ENCODE results near the gene CPNE4. TPM values are rescaled to one million over a fixed set of nuclear protein-coding genes. Genes with fewer than 3 reads are reported as not detected.

Gene CPNE4
- total RNA-seq, 2 donors from 2014 or later, result not detected

DNA sequence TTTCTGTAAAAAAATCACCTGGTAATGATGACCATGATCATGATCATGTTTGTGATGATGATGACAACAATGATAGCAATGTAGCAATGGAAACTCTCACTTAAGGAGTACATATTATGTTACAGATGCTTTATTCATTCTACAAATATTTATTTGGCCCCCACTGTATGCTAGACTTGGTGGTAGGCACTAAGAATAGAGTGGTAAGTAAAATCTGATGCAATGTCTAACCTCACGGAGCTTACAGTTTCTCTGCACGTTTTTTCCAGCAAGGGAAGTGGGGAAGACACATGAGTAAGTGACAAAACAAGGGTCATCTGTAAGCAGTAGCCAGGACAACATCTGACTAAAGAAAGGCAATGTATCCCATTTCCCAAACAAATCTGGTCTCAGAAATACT lies 332.7 kb downstream of the CPNE4 start:
- H3K27ac Mint-ChIP-seq, result no peak overlapping the region
- H3K4me1 Mint-ChIP-seq, result no peaks in the 10 kb centered on the region
- no peak overlapping the region for H3K4me3 Mint-ChIP-seq
- ATAC-seq (replicated peaks), result no peak
- H3K9me3 Mint-ChIP-seq, result no peaks in the 10 kb centered on the region
- H3K27me3 Mint-ChIP-seq, result peaks cover 17% of the 10 kb centered on the region
- H3K36me3 Mint-ChIP-seq (ENCODE audit: low read depth), result no peaks in the 10 kb centered on the region

DNA sequence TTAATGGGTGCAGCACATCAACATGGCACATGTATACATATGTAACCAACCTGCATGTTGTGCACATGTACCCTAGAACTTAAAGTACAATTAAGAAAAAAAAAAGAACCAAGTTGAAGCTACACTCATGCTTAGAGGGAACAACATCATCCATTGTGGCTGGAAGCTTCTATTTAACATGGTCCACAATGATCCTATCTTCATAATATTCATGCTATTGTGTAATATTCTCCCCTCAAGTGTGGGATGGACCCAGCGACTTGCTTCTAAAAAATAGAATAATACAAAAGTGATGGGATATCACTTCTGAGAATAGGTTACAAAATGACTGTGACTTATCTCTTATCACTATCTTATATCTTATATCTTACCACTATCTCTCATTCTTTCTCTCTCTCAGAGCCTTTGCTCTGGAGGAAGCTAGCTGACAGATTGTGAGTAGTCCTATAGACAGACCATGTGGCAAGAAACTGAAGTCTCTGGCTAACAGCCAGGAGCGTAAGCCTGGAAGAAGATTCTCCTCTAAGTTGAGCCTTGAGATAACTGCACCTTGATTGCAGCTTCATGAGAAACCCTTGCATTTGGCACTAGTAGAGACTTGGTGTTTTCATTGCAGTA lies 333.6 kb downstream of the CPNE4 start:
- Mint-ChIP-seq H3K36me3 (ENCODE audit: low read depth) (no peaks in the 10 kb centered on the region), H3K9me3 (no peaks in the 10 kb centered on the region), H3K27ac (no peak overlapping the region), H3K4me3 (no peak overlapping the region), H3K4me1 (no peaks in the 10 kb centered on the region), H3K27me3 (peaks cover 17% of the 10 kb centered on the region)
- no peak for ATAC-seq (replicated peaks)

DNA sequence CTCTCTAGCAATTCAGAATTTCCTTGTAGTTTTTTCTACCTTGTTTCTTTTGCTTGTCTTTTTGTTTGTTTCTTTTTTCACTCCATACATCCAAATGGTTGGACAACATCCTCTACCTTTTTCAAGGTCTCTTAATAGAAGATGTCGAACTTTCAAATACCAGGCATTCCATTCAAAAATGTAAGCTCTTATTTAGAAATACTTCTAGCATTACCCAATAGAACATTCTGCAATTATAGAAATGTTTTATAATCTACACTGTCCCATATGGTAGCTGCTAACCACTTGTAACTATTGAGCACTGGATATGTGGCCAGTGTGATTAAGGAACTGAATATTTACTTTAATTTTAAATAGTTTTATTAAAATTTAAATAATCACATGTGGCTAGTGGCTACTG lies 335.8 kb downstream of the CPNE4 start:
- H3K27me3 Mint-ChIP-seq, result peaks cover 19% of the 10 kb centered on the region
- ATAC-seq (replicated peaks), result no peak
- H3K27ac Mint-ChIP-seq, result no peak overlapping the region
- no peaks in the 10 kb centered on the region for H3K9me3 Mint-ChIP-seq
- no peaks in the 10 kb centered on the region for H3K36me3 Mint-ChIP-seq (ENCODE audit: low read depth)
- H3K4me3 Mint-ChIP-seq, result no peak overlapping the region
- no peaks in the 10 kb centered on the region for H3K4me1 Mint-ChIP-seq

DNA sequence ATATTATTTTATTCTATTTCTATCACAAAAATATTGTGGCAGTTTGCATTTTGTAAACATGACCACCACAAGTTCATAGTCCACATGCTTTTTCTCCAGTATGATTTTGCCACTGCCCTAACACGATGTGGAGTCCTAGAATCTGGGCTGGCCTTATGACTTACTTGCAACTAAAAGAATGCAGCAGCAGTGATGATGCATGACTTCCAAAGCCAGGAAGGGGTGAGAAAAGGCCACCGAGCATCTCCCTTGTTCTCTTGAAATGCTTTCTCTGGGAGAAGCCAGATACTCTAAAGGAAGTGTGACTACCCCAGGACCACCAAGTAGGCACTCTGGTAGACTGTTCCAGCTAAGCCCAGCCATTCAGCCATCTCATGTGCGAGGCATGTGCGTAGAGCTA lies 340.4 kb downstream of the CPNE4 start:
- H3K27ac Mint-ChIP-seq, result no peak overlapping the region
- no peaks in the 10 kb centered on the region for H3K36me3 Mint-ChIP-seq (ENCODE audit: low read depth)
- no peaks in the 10 kb centered on the region for H3K9me3 Mint-ChIP-seq
- H3K4me3 Mint-ChIP-seq, result no peak overlapping the region
- ATAC-seq (replicated peaks), result no peak
- H3K27me3 Mint-ChIP-seq, result peaks cover 23% of the 10 kb centered on the region
- H3K4me1 Mint-ChIP-seq, result no peaks in the 10 kb centered on the region

DNA sequence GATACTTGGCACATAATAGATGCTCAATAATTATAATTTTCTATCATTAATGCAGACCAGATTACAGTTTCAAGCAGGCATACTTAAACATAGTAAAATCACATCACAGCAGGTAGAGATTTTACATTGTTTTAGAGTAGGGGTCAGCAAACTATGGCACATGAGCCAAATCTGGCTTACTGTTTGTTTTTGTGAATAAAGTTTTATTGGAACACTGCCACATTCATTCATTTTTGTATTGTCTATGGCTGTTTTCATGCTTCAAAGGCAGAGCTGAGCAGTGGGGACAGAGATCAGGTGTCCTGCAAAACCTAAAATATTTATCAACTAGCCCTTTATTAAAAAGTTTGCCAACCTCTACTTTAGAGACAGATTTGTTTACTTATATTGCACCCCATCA lies 342.5 kb downstream of the CPNE4 start:
- Mint-ChIP-seq H3K4me3 (no peak overlapping the region), H3K27me3 (peaks cover 32% of the 10 kb centered on the region), H3K36me3 (ENCODE audit: low read depth) (no peaks in the 10 kb centered on the region), H3K4me1 (no peaks in the 10 kb centered on the region), H3K9me3 (no peaks in the 10 kb centered on the region), H3K27ac (no peak overlapping the region)
- no peak for ATAC-seq (replicated peaks)

DNA sequence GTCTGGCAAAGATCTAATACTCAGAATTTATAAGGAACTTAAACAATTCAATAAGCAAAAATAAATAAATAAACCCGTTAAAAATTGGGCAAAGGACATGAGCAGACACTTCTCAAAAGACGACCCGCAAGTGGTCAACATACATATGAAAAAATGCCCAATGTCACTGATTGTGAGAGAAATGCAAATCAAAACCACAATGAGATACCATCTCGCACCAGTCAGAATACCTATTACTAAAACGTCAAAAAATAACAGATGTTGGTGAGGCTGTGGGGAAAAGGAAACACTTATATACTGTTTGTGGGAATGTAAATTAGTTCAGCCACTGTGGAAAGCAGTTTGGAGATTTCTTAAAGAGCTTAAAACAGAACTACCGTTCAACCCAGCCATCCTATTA lies 344.0 kb downstream of the CPNE4 start:
- ATAC-seq (replicated peaks), result no peak
- Mint-ChIP-seq H3K4me1 (no peaks in the 10 kb centered on the region), H3K27ac (no peak overlapping the region), H3K4me3 (no peak overlapping the region), H3K36me3 (ENCODE audit: low read depth) (no peaks in the 10 kb centered on the region), H3K9me3 (peaks cover 4% of the 10 kb centered on the region), H3K27me3 (peaks cover 26% of the 10 kb centered on the region)

DNA sequence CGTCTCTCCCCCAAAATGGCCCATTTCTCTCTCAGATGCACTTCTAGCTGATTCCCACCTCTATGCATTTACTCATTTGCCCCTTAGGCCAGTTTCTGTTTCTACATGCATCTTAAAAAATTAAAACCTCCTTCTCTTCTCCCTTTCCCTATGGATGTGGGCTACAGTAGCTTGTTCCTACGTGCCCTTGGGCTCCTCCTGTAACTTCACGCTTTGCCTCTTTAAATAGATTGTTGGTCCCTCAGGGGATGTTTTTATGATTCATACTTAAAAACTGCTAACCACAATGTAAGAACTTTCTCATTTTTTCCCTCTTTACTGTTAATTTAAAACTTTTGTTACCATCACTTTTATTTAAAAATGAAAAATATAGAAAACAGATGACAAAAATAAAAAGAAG lies 346.4 kb downstream of the CPNE4 start:
- Mint-ChIP-seq H3K4me3 (no peak overlapping the region), H3K9me3 (peaks cover 4% of the 10 kb centered on the region), H3K36me3 (ENCODE audit: low read depth) (no peaks in the 10 kb centered on the region), H3K27me3 (peaks cover 31% of the 10 kb centered on the region), H3K4me1 (no peaks in the 10 kb centered on the region), H3K27ac (no peak overlapping the region)
- ATAC-seq (replicated peaks), result no peak

DNA sequence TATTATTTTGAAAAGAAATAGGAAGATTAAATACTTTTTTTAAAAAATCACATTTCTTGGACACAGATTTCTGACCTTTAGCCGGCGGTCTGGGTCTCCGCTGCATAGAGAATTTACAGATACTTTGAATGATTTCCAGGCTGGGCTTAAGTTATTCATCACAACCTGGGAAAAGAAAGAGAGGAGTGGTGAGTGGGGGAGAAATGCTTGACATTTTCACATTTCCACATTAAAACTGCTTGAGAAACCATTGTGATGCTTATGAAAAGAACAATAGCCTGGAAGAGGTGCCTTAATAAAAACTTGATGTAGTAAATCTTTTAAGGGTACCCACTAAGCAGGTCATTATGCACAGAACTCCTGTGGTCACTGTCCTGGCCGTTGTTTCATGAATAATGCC lies 365.2 kb downstream of the CPNE4 start:
- Mint-ChIP-seq H3K9me3 (no peaks in the 10 kb centered on the region), H3K4me3 (no peak overlapping the region), H3K27me3 (peaks cover 4% of the 10 kb centered on the region), H3K27ac (no peak overlapping the region), H3K36me3 (ENCODE audit: low read depth) (no peaks in the 10 kb centered on the region), H3K4me1 (no peaks in the 10 kb centered on the region)
- no peak for ATAC-seq (replicated peaks)

DNA sequence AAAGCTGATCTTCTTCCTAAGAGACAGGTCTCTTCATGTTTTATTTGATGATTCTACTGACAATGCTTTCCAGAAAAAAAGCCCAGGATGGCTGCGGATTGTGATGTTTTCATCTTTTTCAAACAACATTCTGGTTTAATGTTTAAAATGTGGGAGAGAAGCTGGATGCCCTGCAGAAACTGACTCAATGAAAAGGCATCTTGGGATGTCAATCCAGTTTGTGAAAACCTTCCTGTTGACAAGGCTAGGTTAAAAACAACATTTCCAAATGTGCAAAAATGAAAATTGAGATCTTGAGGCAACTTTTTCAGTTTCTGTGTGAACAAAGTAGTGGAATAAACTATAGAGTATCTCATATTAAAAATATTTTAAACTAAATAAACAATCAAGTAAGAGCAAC lies 376.0 kb downstream of the CPNE4 start:
- no peak overlapping the region for H3K27ac Mint-ChIP-seq
- no peaks in the 10 kb centered on the region for H3K4me1 Mint-ChIP-seq
- ATAC-seq (replicated peaks), result no peak
- no peak overlapping the region for H3K4me3 Mint-ChIP-seq
- no peaks in the 10 kb centered on the region for H3K9me3 Mint-ChIP-seq
- H3K27me3 Mint-ChIP-seq, result peaks cover 6% of the 10 kb centered on the region
- no peaks in the 10 kb centered on the region for H3K36me3 Mint-ChIP-seq (ENCODE audit: low read depth)

DNA sequence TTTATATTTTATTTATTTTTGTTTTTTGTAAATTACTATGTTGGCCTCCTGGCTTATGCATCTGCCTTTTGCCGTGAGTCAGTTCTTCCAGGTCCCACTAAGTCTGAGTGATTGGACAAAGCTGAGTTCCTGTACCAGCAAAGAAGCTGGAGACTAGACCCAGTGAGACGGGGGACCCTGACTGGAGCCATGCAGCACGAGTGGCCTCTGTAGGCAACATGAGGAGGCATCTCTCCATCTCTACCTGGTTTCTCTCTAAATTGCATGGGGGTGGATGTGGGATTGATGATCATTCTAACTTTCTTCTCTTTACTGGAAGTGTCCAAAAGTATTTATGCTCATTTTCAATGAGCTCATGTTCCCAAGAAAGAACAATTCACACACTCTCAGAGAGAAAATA lies 376.7 kb downstream of the CPNE4 start:
- H3K27me3 Mint-ChIP-seq, result peaks cover 6% of the 10 kb centered on the region
- no peaks in the 10 kb centered on the region for H3K36me3 Mint-ChIP-seq (ENCODE audit: low read depth)
- no peak overlapping the region for H3K27ac Mint-ChIP-seq
- H3K4me3 Mint-ChIP-seq, result no peak overlapping the region
- ATAC-seq (replicated peaks), result no peak
- H3K4me1 Mint-ChIP-seq, result no peaks in the 10 kb centered on the region
- H3K9me3 Mint-ChIP-seq, result no peaks in the 10 kb centered on the region

DNA sequence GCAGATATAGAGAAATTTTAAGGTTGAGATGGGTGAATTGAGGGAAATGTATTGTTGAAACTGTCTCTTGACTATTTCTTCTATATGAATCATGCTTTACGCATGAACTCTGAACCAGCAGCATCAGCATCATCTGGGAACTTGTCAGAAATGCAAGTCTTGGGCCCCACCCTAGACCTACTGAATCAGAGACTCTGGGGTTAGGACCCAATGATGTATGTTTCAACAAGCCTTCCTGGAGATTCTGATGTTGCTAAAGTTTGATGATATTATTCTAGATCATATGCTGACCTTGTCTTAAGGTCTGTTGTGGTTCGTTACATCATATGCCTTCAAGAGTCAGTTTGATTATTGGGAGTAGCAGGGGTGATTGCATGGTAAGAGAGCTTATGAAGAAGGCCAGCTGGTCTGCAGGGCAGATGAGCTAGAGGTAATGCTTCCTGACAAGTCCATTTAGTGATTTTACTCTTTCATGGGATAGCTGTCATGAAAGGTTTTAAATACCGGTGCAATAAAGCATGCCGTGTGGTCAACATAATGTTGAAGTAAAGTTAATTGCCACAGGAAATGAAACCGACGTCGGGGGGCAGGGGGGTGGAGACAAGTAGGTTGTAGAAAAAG lies 379.6 kb downstream of the CPNE4 start:
- H3K27me3 Mint-ChIP-seq, result peaks cover 5% of the 10 kb centered on the region
- H3K27ac Mint-ChIP-seq, result no peak overlapping the region
- no peak overlapping the region for H3K4me3 Mint-ChIP-seq
- H3K36me3 Mint-ChIP-seq (ENCODE audit: low read depth), result no peaks in the 10 kb centered on the region
- H3K9me3 Mint-ChIP-seq, result no peaks in the 10 kb centered on the region
- no peak for ATAC-seq (replicated peaks)
- H3K4me1 Mint-ChIP-seq, result no peaks in the 10 kb centered on the region

DNA sequence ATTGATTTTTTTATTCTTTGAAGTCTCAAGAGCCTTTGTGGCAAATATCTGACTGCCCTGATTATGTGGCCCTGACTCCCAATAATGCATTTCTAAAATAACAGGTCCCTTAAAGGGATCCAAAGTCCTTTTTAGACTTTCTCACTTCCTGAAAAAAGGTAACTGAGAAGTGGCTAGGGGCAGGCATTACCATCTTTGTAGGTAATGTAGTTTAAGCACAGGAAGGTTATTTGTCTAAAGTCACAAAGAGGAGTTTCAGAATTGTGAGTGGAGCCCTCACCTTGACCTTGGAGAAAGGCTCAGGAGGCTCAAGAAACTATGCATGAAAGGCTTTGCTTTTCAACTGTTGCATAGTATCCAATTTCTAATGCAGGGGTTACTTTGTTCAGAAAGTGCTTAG lies 389.2 kb downstream of the CPNE4 start:
- Mint-ChIP-seq H3K4me3 (no peak overlapping the region), H3K27ac (no peak overlapping the region), H3K36me3 (ENCODE audit: low read depth) (no peaks in the 10 kb centered on the region), H3K9me3 (no peaks in the 10 kb centered on the region), H3K27me3 (peaks cover 3% of the 10 kb centered on the region), H3K4me1 (no peaks in the 10 kb centered on the region)
- no peak for ATAC-seq (replicated peaks)

DNA sequence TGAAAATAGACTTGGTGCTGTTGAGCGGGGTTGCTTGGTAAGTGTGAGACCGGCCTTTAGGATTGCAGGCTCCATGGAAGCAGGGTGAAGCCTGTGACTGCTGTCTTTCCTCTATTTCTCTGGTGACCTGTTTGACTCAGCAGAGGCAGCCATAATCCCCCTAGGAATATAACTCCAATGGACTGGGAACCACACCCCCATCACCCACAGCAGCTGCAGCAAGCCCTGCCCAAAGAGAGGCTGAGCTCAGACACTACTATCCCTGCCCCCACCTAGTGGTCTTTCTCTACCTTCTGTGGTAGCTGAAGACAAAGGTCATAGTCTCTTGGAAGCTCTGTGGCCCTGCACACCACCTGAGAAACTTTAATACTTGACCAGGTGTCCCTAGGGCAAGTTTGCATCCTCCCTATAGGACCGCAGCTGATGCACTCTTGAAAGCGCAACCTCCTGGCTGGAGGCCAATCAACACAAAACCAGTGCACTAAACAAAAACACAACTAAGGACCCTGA lies 398.5 kb downstream of the CPNE4 start:
- H3K4me1 Mint-ChIP-seq, result no peaks in the 10 kb centered on the region
- no peaks in the 10 kb centered on the region for H3K36me3 Mint-ChIP-seq (ENCODE audit: low read depth)
- ATAC-seq (replicated peaks), result no peak
- no peak overlapping the region for H3K4me3 Mint-ChIP-seq
- H3K27ac Mint-ChIP-seq, result no peak overlapping the region
- no peaks in the 10 kb centered on the region for H3K9me3 Mint-ChIP-seq
- H3K27me3 Mint-ChIP-seq, result peaks cover 23% of the 10 kb centered on the region

DNA sequence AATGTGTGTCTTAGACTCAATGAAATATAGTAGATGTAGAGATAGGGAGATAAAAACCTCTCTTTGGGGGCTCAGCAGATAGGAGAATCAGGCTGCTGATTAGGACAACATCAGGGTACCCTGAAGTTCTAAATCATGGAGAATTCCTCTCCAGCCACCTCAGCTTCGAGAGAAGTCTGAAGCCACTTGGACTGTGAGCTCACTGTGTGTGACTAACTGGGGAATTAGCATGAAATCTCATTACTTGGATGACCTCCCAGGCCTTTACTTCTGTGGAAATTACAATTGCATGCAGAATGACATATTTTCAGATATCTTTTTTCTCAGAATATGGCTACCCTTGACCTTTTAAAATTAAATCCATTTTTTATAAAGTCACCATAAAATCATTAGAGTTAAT lies 404.0 kb downstream of the CPNE4 start:
- Mint-ChIP-seq H3K4me3 (no peak overlapping the region), H3K9me3 (no peaks in the 10 kb centered on the region), H3K27ac (no peak overlapping the region), H3K4me1 (no peaks in the 10 kb centered on the region), H3K36me3 (ENCODE audit: low read depth) (no peaks in the 10 kb centered on the region), H3K27me3 (peaks cover 13% of the 10 kb centered on the region)
- no peak for ATAC-seq (replicated peaks)

DNA sequence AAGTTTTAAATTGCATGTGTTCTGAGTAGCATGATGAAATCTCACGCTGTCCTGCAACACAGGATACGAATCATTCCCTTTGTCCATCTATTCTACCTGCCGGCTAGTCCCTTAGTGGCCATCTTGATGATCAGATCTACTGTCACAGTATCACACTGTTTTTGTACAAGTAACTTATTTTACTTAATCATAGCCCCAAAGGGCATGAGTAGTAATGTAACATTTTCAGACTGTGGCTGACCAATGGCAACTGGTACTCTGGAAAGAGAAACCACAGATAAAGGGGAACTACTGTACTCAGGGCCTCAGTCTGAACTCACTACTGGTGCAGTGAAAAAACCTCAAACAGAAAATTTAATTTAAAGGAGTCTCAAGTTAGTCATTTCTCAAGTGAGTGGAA lies 404.7 kb downstream of the CPNE4 start:
- H3K27me3 Mint-ChIP-seq, result peaks cover 11% of the 10 kb centered on the region
- H3K9me3 Mint-ChIP-seq, result no peaks in the 10 kb centered on the region
- no peak overlapping the region for H3K27ac Mint-ChIP-seq
- H3K36me3 Mint-ChIP-seq (ENCODE audit: low read depth), result no peaks in the 10 kb centered on the region
- ATAC-seq (replicated peaks), result no peak
- no peak overlapping the region for H3K4me3 Mint-ChIP-seq
- H3K4me1 Mint-ChIP-seq, result no peaks in the 10 kb centered on the region
